HG03575 (cell line): ENCODE results near the gene RGL3.
A peak's percentile ranks its signal among the peaks of the same experiment; 100 is the strongest.
"Not testable (repeated sequence)": the region's sequence is repeated elsewhere in the genome, so short reads cannot be mapped to it uniquely, and the experiment has no call there.

ENCODE experiments used
- ATAC-seq: cut with Tn5 transposase; IDR thresholded peaks from one replicate; pipeline ENCODE4 v1.9.1; 2021; ENCODE audit not compliant: unreplicated experiment, insufficient number of reproducible peaks, low FRiP score; ENCODE audit errors: extremely low read depth

The RGL3 gene

DNA sequence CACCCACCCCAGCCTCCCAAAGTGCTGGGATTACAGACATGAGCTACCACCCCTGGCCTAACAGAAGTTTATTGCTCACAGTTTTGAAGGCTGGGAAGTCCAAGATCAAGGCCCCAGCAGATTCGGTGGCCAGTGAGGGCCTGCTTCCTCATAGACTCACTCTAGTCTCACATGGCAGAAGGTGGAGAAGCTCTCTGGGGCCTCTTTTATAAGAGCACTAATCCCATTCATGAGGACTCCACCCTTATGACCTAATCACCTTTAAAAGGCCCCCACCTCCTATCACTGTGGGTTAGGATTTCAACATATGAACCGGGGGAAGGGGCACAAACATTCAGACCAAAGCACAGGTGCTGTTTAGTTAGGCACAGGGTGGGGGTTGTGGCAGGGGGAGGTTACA lies 51.6 kb downstream of the RGL3 start:
- ATAC-seq, result no peak

DNA sequence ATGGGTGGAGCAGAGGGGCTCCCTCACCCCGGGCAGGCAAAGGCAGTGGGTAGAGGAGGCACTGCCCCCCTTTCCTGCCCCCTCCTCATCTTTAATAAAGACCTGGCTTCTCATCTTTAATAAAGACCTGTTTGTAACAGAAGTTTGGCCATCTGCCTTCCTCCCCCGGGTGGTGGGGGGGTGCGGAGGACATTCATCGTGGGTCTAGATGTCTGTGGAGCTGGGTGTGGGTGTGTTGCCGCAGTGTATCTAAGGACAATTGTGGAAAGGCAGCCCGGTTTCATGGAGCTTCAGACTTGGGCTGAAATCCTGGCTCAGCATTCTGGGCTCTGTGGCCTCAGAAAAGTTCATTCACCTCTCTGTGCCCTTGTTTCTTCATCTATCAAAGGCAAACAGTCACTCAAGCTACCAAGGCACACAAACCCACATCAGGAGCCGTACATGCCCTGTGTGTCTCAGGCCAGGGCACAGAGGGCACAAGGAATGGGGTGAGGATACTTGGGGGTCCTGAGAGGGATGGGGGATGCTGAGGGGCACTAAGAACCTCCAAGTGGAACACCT lies 53.5 kb downstream of the RGL3 start:
- no peak for ATAC-seq

DNA sequence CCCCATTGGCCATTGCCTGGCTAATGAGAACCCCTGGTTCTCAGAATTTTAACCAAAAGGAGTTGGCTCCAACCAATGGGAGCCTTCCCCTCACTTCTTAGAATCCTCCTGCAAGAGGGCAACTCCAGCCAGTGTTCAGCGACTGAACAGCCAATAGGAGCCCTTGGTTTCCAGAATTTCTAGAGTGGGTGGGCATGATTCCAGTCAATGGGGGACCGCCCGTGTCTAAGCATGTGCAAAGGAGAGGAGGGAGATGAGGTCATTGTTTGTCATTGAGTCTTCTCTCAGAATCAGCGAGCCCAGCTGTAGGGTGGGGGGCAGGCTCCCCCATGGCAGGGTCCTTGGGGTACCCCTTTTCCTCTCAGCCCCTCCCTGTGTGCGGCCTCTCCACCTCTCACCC lies 54.2 kb downstream of the RGL3 start:
- no peak for ATAC-seq

DNA sequence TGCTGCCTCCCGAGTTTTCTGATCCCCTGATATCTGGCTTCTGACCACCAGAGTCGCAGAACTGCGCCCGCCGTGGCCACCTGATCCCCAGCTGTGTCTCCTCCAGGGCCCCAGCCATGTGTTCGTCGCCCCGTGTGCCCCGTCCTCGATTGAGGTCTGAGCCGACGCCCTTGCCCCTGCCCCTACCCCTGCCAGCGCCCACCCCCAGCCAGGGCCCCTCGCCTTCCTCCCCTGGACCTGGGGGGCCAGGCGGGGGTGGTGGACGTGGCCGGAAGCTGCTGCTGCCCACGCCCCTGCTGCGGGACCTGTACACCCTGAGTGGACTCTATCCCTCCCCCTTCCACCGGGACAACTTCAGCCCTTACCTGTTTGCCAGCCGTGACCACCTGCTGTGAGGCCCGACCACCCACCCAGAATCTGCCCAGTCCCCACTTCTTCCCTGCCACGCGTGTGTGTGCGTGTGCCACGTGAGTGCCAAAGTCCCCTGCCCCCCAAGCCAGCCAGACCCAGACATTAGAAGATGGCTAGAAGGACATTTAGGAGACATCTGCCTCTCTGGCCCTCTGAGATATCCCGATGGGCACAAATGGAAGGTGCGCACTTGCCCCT lies 54.7 kb downstream of the RGL3 start:
- no peak for ATAC-seq

DNA sequence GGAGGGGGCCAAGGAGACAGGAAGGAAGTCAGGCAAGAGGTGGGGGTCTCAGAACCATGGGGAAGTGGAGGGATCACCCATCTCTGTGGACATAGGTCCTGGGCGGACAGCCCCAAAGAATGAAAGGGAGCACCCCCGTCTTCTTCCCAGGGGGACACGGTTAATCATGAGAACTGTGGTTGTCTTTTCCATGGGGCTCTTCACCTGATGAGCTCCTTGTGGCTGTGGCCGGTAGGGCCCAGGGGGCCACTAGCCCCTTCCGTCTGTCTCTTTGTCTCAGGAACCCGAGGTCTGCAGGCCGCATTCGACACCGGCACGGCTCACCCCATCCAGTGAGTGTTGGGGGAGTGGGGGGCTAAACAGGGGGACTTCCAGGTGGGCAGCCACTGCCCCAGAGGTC lies 55.2 kb downstream of the RGL3 start:
- ATAC-seq, result no peak

DNA sequence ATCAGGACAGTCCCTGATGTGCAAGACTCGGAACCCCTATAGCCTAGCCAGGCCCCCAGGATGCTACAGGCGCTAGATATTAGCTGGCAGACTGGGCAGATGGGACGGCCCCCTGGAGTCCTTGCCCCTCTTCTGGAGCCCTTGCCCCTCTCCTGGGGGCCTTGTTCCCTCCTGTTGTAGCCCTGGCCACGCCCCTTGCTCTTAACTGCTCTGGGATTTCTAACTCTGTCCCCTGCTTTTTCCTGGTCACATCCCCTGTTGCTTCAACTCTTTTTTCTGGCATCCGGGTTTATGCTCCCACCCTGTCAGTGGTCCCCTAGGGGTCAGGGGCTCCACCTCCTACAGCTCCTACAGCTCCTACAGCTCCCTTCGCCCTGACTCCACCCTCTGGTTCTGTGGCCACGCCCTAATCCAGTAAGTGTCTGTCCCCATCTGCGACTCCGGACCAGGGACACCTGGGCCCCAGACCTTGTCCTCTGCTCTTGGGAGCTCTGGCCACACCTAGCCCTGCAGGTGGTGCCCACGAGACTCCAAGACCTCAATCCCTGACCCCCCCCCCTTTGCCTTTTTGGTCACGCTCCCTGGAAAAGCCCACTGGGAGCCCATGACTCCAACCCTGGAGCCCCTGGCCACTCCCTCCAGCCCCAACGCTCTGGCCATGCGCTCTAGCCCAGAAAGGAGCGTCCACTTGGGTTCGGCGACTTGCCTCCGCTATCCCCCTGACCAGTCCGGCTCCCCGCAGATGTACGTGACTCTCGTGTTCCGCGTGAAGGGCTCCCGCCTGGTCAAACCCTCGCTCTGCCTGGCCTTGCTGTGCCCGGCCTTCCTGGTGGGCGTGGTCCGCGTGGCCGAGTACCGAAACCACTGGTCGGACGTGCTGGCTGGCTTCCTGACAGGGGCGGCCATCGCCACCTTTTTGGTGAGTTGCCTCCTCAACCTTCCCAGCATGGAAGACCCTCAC lies 57.1 kb downstream of the RGL3 start:
- no peak for ATAC-seq

DNA sequence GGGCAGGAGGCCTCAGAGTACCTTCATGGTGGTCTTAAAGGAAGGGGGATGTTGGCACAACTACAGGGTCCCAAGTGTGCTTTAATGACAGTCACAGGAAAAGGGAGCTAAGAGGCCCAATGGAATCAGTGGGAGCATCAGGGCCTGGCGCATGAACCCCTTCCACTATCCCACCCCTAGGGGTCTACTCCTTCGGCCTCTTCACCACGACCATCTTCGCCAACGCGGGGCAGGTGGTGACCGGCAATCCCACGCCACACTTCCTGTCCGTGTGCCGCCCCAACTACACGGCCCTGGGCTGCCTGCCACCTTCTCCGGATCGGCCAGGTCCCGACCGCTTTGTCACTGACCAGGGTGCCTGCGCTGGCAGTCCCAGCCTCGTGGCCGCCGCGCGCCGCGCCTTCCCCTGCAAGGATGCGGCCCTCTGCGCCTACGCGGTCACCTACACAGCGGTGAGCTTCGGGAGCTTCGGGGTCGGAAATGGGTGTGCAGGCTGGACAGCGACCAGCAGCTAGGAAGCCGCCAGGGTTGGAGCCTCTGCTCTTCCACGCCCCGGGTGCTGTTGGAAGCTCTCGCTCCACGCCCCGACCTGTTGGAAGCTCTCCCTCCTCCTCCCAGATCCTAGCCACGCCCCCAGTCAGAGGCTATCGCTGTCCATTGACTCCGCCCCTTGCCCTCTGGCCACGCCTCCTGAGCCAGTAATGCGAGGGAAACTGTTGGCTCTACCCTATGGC lies 57.9 kb downstream of the RGL3 start:
- no peak for ATAC-seq

DNA sequence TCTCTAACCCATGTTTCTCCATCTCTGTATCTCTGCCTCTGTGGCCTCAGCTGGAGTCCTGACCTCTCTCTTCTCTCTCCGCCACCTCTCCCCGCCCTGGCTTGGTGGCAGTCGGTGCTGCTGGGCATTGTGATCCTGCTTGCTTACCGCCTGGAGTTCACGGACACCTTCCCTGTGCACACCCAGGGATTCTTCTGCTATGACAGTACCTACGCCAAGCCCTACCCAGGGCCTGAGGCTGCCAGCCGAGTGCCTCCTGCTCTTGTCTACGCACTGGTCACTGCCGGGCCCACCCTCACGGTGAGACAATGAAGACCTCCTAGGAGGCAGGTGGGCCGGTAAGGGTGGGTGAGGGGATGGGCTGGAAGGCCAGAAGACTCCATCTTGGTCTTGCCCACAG lies 59.7 kb downstream of the RGL3 start:
- ATAC-seq, result no peak

DNA sequence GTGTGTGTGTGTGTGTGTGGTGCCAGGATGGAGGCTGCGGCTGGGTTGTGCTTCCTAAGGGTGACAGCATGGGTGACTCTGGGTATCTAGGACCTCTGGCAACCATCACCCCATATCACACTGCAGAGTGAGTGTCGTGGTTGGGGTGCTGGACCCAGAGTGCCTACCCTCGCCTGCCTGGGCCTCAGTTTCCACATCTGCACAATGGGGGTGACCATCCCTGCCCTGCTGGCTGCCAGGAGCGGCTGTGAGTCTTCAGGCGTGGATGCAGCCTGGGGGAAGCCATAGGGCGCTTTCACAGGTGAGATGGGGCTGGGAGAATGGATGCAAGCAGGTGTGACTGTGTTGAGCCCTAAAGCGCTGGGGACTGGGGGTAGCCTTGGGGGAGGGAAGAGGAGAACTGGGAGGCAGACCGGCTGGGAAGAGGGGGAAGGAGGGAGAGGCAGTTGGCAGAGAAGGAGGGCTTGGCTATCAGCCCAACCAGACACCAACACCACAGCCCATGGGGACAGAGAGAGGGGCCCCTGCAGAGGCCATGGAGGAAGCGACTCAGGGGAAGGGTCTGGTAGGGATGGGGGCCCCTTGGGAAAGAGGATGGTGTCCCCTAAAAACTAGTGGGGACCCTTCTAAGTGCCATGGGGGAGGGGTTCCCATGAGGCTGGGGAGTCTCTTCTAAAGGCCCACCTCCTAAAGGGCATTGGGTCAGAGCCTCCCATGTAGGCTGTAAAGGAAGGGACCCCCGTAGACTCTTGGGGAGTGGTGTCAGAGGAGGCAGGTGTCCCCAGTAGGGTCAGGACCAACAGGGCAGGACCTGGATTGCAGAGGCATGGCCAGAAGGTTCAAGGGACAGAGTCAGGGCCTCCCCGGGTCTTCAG lies 62.2 kb downstream of the RGL3 start:
- no peak for ATAC-seq

DNA sequence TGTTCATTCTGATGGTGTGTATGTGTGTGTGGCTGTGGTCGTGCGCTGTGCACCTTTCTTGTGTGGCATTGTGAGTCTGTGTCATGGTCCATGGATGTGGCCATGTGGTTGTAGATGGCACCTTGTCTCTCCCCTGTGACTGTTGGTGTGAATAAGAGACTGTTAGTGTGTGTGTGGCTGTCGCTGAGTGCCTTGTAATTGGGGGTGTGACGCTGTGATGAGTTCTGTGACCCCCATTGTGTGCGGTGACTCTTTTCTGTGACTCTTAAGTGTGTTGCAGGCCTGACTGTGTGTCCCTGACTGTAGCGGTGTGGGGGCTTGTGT lies 63.1 kb downstream of the RGL3 start:
- ATAC-seq, result no peak

DNA sequence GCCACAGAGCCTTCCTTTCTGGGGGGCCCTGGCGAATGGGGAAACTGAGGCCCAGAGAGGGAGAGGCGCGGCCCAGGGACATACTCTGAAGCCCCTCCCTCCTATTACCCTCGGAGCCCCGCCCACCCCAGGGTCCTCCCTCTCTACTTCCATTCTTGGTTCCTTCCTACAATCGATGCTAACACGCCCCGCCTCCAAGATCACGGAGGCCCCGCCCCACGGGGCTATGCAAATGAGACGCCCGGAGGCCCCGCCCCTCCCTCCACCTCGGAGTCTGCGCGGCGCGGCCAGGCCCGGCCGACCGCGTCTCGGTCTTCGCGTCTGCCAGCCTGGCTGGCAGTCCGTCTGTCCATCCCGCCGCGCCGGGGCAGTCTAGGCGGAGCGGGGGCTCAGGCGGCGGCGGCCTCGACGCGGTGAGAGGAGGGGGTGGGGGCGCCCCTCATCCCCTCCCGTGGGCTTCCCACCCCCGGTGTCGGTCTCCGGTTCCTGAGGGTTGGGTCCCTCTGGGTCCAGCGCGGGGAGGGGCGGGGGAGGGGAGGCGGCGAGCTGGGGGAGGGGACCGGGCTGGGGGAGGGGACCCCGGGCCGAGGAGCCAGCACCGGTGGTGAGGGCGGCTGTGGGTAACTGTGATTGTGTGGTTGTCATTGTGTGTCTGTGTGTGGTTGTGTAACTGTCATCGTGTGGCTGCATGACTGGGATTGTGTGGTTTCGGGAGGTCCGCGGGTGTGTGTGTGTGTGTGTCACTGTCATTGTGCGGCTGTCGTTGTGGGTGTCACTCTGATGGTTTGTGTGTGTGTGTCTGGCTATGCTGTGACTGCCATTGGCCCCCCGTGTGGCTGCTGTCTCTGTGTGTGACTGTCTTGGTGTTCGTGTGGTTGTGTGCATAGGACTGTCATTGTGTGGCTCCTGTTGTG lies 63.7 kb downstream of the RGL3 start, which contains the start of gene PLPPR2:
Gene PLPPR2, plus strand, starts transcription at position 273 of the 914 bp plus-strand sequence. CDS start 2,242 bp downstream, outside the sequence.
- no peak for ATAC-seq

DNA sequence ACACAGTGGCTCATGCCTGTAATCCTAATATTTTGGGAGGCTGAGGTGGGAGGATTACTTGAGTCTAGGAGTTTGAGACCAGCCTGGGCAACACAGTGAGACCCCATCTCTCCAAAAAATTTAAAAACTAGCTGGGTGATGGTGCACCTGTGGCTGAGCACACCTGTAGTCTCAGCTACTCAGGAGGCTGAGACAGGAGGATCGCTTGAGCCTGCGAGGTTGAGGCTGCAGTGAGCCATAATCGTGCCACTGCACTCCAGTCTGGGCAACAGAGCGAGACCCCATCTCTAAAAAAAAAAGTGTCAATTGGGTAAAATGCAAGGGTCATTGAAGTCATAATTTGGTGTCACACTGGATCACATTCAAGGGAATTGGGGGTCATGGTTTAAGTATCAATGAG lies 65.0 kb downstream of the RGL3 start:
- ATAC-seq, result not testable (repeated sequence)

DNA sequence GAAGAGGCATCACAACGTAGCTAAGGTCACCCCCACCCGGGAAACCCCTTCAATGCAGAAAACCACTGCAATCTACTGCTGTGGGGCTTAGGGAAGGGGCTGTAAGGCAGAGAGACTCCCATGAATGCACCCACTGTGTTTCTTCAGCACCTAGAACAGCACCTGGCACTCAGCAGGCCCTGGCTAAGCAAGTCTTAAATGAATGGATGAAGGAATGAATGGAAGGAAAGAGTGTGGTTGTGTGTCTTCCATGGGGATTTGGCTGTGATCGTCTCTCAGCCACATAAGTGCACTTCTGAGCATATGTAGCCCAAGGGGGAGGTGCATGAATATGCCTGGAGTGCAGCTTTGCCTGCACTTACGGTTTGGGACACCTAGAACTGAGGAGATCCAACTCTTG lies 69.9 kb downstream of the RGL3 start:
- no peak for ATAC-seq

DNA sequence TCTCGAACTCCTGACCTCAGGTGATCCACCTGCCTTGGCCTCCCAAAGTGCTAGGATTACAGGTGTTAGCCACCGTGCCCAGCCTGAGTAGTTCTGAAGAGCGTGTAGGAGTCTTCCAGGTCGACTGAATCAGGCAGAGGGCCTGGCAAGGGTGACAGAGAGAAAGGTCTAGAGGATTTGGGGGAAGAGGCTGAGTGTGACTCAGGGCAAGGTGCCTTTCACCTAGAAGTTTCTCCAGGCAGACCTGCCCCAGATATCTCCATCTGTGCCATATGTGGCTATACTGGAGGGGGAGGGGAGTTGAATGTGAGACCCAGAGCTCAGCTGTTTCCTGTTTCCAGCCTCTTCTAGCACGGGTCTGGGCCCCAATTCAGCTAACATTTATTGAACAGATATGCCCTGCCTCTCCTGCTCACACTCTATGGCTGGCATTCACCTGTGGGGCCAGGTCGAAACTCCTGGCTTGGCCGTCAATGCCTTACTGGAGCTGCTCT lies 71.5 kb downstream of the RGL3 start:
- no peak for ATAC-seq

DNA sequence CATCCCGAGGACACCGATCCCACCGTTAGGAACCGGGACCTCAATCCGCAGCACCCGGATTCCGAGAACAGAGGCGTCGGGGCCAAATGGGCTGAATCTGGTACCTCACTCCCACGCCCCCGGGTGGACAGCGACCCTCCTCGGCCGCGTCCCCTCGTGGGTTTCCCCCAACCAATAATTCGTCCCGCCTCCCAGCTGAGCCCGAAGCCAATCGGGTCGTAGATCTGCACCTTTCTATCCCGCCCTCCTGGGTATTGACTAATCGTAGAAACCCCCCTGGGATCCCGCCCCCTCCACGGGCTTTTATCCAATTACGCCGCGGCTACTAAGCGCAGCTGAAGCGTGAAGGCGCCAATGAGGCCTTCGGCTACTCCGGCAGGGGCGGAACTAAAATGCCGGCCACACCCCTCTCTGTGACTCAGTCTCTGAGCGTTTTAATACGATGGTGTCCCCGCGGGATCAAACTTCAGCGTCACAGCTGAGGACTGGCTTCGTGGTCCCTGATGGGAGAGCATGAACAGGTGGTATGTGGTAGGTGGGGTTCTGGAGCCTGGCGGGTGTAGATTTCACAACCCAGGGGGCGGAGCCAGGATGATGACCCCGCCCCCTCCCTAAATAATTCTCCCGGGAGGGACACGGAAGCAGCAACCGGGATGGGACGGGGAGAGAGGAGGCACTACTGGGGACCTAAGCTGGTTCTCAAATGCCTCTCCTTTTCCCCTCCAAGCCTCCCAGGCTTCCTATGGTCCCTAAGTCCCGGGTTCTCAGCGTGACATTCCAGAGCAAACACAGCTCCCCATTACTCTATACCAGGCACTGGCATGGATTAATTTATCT lies 72.8 kb downstream of the RGL3 start, which contains the start of the genes CCDC159 and TMEM205:
Gene CCDC159, plus strand, starts transcription at position 416 of the 837 bp plus-strand sequence. Its CDS starts 88 bp downstream, at position 504.
Gene TMEM205, minus strand, starts transcription at position 165 of the 837 bp plus-strand sequence. CDS start 649 bp downstream, outside the sequence.
- ATAC-seq, result peak; percentile 66

DNA sequence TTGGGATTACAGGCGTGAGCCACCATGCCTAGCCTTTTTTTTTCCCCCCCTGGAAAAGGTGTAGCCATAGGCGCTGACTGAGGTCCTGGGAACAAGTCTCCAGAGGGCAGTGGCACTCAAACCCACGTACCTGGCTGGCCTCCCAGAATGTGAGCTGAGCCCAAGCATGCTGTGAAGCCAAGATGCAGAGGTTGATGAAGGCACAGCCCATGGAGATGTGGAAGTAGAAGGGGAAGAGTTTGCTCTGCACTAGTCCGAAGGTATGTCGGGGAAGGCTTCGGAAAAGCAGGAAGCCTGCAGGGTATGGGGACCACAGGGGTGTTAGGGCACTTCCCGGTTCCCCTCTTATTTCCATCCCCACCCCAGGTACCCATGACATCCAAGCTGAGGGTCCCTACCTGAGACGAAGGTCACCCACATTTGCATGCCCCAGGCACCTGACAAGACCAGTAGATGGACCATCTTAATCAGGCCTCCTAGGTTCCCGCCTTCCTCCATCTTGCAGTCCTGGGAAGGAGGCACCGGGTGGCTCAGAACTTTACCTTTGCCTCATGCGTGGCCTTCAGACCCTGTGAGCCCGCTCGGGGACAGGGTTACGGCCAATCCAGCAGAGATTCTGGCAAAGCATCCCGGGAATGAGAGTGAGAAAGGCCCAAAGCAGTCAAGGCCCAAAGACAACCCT lies 73.9 kb downstream of the RGL3 start:
- no peak for ATAC-seq
